GM19467 (cell line): ENCODE data around the gene MEIS1.
"Not testable (repeated sequence)": the region's sequence is repeated elsewhere in the genome, so short reads cannot be mapped to it uniquely, and the experiment has no call there.

ENCODE experiments used
- ATAC-seq: cut with Tn5 transposase; IDR thresholded peaks from one replicate; pipeline ENCODE4 v1.9.1; 2021; ENCODE audit warnings: mild to moderate bottlenecking, moderate library complexity; ENCODE audit not compliant: unreplicated experiment

The MEIS1 gene

DNA sequence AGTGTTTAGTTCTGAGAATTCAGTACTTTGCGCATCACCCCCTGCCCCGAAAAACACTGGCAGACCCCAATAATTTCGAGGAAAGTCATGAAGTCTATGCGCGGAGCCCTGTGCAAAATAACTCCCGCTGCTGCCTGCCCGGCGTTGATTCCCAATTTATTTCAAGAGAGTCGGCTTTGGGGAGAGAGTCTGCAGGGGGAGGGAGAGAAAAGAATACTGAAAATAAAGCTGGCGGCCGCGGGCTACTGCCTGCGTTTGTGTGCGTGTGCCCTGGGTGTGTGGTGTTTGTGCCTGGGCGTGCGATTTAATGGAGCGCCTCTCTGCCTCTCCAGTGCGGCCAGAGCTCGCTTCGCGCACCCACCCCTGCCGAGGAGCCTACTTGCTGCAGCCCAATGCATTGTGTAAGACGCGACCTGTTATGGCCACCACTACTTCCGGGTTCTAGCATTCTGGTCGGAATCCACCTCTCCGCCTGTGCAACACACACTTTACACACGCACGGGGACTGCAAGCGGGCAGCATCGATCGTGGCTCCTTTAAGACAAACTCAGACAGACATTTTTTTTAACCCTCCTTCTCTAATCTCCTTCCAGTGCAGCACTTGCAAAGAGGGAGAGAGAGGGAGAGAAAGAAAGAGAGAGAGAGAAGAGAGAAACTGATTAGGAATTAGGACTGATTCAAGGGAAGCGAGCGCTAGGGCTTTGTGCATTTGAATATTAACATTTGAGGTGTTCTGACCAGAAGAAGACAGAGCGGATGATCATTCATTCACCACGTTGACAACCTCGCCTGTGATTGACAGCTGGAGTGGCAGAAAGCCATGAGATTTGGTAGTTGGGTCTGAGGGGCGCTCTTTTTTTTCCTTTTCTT, at the start of gene MEIS1:
Gene MEIS1, plus strand, starts transcription at position 447 of the 870 bp plus-strand sequence. CDS start 732 bp downstream, outside the sequence.
- ATAC-seq = peak; percentile 81

- no peak for ATAC-seq
These were observed 47.7 kb upstream of the MEIS1 start for GRCh38 chr2:66387016-66387753.

- ATAC-seq = no peak
These were observed 45.2 kb upstream of the MEIS1 start for GRCh38 chr2:66389651-66390131.

- ATAC-seq = no peak
These were observed 44.8 kb upstream of the MEIS1 start for GRCh38 chr2:66390152-66390551.

DNA sequence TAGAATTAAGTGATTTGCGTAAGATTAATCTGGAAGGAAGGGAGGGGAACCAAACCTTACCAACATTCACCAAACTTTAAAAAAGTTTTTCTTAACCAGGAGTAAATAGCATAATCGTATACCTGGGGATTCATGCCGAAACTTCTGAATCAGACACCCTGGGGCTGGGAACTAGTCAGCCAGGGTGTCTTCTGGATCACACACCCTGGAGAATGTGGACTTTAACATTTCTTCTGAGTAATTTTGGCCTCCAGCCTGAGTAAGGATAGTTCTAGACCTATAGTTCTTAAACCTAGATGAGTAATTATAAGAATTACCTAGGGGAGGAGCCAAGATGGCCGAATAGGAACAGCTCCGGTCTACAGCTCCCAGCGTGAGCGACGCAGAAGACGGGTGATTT, 44.1 kb upstream of the MEIS1 start:
- no peak for ATAC-seq

DNA sequence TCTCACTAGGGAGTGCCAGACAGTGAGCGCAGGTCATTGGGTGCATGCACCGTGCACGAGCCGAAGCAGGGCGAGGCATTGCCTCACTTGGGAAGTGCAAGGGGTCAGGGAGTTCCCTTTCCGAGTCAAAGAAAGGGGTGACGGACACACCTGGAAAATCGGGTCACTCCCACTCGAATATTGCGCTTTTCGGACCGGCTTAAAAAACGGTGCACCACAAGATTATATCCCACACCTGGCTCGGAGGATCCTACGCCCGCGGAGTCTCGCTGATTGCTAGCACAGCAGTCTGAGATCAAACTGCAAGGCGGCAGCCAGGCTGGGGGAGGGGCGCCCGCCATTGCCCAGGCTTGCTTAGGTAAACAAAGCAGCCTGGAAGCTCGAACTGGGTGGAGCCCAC, 43.7 kb upstream of the MEIS1 start:
- ATAC-seq = not testable (repeated sequence)

GRCh38 chr2:66405473-66405872, 29.5 kb upstream of the MEIS1 start:
- no peak for ATAC-seq

DNA sequence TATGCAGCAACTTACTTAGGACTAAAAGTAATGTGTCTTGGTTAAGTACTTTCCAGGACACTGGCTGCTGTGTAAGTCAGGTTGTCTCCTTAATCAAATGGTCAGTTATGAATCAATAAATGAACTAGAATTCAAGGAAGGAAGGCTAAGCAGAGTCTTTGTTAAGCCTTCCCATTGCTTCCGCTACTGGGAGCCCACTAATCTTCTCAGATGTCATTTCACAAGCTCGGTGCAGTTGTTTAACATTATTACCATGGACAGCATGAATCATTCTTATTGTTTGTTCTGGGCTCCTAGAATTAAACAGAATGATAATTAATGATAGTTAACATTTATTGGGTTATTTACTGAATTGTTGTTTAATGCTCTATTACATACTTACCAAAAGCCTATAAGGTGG, 26.0 kb upstream of the MEIS1 start:
- ATAC-seq = no peak

GRCh38 chr2:66412874-66413273, 22.1 kb upstream of the MEIS1 start:
- ATAC-seq = no peak

GRCh38 chr2:66414896-66415295, 20.0 kb upstream of the MEIS1 start:
- no peak for ATAC-seq

GRCh38 chr2:66418381-66418780, 16.5 kb upstream of the MEIS1 start:
- no peak for ATAC-seq

GRCh38 chr2:66421612-66422011, 13.3 kb upstream of the MEIS1 start:
- ATAC-seq = no peak

GRCh38 chr2:66423391-66424124, 11.4 kb upstream of the MEIS1 start:
- no peak for ATAC-seq

GRCh38 chr2:66426244-66427111, 8.4 kb upstream of the MEIS1 start:
- ATAC-seq = no peak

DNA sequence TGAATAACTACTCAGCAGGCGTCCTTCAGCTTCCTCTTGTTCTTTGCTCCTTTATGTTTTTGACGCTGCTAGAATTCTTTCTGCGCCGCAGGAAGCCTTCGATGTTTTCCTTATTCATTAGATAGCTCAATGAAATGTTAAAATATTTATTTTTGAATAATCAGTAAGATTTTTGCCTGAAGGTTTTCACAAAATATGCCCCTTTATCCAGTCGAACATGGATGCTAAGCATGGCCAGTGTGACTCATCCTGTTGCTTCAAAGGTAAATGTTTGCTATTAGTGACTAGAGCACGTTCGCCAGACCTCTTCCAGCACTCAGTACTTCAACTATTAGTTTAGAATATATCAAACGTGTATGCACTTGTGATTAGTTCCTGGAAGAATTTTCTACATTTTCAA, 7.6 kb upstream of the MEIS1 start:
- ATAC-seq = no peak

DNA sequence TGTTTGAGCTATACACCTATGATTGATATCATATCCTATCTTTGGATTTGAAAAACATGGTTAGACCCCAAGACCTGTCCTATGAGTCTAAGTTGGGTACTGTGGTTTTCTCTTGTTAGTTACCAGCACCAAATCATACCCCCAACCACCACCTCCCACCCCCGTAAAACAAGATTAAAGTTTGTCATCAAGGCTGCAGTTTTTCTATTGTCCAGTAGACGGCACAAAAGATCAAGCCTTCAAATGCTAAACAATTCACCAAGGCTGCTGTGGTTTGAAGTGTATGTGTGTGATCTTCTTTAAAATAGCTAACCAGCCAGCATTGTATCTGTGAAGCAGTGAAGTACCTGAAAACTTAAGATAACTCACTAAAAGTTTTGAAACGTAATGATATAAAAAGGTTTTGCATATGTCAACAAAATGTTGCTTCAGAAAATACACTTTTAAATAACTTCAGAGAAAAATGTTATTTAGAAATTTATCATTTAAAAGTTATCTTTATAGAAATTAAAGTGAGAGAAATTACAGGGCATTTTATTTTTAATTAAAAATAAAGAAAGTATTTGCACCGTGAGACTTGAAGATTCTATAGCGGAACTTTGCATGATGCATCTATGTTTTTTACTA, 5.8 kb upstream of the MEIS1 start:
- ATAC-seq = no peak

DNA sequence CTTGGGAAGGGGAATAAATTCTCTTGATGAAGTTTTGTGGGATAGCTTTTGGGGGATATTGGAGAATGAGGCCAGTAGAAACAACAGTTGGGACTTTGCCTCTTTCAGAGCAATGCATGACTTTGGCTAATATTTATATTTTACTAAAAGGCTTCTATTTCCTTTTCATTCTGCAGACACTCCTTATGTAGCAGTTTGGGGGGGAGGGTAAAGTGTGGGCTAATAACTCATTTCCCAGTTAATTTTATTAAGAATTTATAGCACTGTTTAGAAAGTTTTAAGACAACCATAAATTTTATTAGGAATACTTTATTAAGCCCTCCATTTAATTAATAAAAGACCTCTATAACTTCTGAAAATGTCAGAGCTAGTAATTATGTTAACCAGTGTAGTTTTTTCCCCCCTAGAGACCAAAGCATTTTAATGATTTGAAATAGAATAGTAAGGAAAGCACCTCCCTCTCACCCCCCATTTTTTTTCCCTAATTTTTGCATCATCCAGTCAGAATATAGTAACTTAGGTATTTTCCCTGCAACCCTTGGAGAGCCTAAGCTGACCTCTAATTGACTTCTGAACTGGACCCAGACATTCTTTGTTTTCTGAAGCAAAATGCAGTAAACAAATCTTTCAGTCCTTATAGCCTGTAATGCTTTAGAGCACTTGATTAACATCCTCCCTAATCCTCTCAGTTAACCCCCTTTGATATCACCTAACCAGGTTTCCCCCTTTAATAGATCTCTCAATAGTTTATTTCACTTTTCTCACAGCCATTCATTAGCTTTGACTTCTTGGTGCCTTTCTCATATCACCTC, 5.0 kb upstream of the MEIS1 start:
- ATAC-seq = no peak

DNA sequence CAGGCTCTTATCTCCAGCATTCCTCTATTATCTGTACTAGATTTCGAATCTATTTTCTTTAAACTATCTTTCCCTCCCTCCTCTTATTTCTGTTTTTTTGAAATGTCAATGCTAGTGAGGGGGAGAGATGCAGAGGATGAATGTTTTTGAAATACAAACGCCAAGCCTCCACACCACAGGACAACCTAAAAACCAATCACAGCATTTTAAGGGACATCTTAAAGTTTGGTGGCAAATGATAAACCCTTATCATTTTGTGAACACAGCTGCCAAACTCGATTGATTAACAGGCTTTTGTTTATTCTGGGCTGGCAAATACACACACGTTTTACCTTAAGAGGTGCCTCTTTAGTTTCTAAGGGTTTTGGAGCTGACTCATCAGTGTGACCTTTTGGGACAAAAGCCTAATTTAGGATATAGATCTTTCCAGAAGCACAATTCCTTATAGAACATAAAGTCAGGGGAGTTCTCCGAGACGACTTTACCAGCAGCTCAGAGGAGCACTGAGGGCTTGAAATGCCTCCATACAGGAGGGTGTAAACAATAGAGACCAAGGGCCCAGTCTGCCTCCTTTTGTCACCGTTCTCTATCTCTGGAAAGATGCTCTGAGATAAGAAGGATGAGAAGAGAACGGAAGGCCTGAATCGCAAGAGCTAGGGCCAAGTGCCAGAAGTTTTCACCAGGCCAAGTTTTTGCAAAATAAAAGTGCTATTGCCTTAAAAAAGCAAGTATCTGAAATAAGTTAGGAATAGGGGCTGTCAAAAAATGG, 4.2 kb upstream of the MEIS1 start:
- ATAC-seq = no peak
